Spinal cord (tissue), 10 donors: Measurements from ENCODE around the gene SDK2. TPM values are rescaled to one million over a fixed set of nuclear protein-coding genes. Genes with fewer than 3 reads are reported as not detected.
A peak's percentile ranks its signal among the peaks of the same experiment; 100 is the strongest.

Experiments
- DNase-seq, 6 donors: peaks; one replicate each; pipeline versions ENCODE4 v3.0.0 to v3.0.0-alpha.2; 2013 to 2015; ENCODE audit warnings: low spot score in 6 of 6, low read depth in 4 of 6
- H3K27ac ChIP-seq: one replicate; pipeline ENCODE4 v1.5.1; 2013; ENCODE audit warnings: low read depth, low read length, control low read depth
- H3K27me3 ChIP-seq: one replicate; pipeline ENCODE4 v1.6.1; 2013; ENCODE audit warnings: low read length; ENCODE audit not compliant: control insufficient read depth, insufficient read depth
- H3K36me3 ChIP-seq: one replicate; pipeline ENCODE4 v1.6.1; 2013; ENCODE audit warnings: low read length; ENCODE audit not compliant: control insufficient read depth, insufficient read depth
- H3K4me1 ChIP-seq: one replicate; pipeline ENCODE4 v1.6.1; 2013; ENCODE audit warnings: low read length; ENCODE audit not compliant: control insufficient read depth, insufficient read depth
- H3K4me3 ChIP-seq: one replicate; pipeline ENCODE4 v1.5.1; 2013; ENCODE audit warnings: low read depth, low read length, control low read depth
- H3K9me3 ChIP-seq: one replicate; pipeline ENCODE4 v1.6.1; 2013; ENCODE audit warnings: low read length; ENCODE audit not compliant: control insufficient read depth, insufficient read depth
- WGBS: methylation state at CpG from one replicate; pipeline ENCODE4 v1.1.5; 2013; ENCODE audit warnings: missing lambda C conversion rate; ENCODE audit not compliant: insufficient coverage; 5-methylcytosine and 5-hydroxymethylcytosine counted together
- polyA plus RNA-seq, 2 donors: library from polyadenylated mRNA; unstranded; fragments of 120-200 nt; gene quantifications; one replicate each; pipeline ENCODE4 v1.2.1, GENCODE V29; 2013; ENCODE audit not compliant: insufficient read length in 2 of 2
- total RNA-seq, 2 donors: library from RNA; depleted of rRNA in 1 of 2; stranded (reverse); fragments of 120-200 nt in 1 of 2; fragments of >200 nt in 1 of 2; gene quantifications; one replicate each; pipeline versions ENCODE4 v1.2.3 to v1.2.4, GENCODE V29; 2013 to 2014
- donor health status: healthy.

SDK2 gene
- total and polyA plus RNA-seq, 4 donors, result 10.9 to 14.4 (median 12.7) TPM

- WGBS, result 46% methylated on average over 10 of the region's 12 CpGs
- H3K27me3 ChIP-seq, result peaks cover 2% of the 10 kb centered on the region
- DNase-seq, result no peak
- H3K9me3 ChIP-seq, result no peaks in the 10 kb centered on the region
- H3K4me1 ChIP-seq, result peaks cover 28% of the 10 kb centered on the region
- H3K36me3 ChIP-seq, result peaks cover 7% of the 10 kb centered on the region
- H3K4me3 ChIP-seq, result no peak overlapping the region
- H3K27ac ChIP-seq, result no peak overlapping the region
These were observed 57.2 kb downstream of the SDK2 start for GRCh38 chr17:73586921-73587602.

GRCh38 chr17:73586275-73586832 is 57.9 kb downstream of the SDK2 start:
- Histone ChIP-seq H3K36me3 (peaks cover 7% of the 10 kb centered on the region), H3K4me3 (no peak overlapping the region), H3K4me1 (peaks cover 28% of the 10 kb centered on the region), H3K27ac (no peak overlapping the region), H3K9me3 (no peaks in the 10 kb centered on the region), H3K27me3 (peaks cover 2% of the 10 kb centered on the region)
- peak in 1 of 6 donors; percentile 76 for DNase-seq
- WGBS, result 32% methylated on average over 11 of the region's 16 CpGs

- peaks cover 2% of the 10 kb centered on the region for H3K27me3 ChIP-seq
- peaks cover 7% of the 10 kb centered on the region for H3K36me3 ChIP-seq
- no peak for DNase-seq
- H3K9me3 ChIP-seq, result no peaks in the 10 kb centered on the region
- peaks cover 28% of the 10 kb centered on the region for H3K4me1 ChIP-seq
- WGBS, result no CpG with 5 or more reads among the region's 5 CpGs
- no peak overlapping the region for H3K27ac ChIP-seq
- no peak overlapping the region for H3K4me3 ChIP-seq
These were observed 58.7 kb downstream of the SDK2 start for GRCh38 chr17:73585583-73585982.

GRCh38 chr17:73584987-73585386 is 59.3 kb downstream of the SDK2 start:
- peaks cover 2% of the 10 kb centered on the region for H3K27me3 ChIP-seq
- H3K27ac ChIP-seq, result no peak overlapping the region
- peaks cover 31% of the 10 kb centered on the region for H3K4me1 ChIP-seq
- no peaks in the 10 kb centered on the region for H3K9me3 ChIP-seq
- WGBS, result 99% methylated on average over 5 of the region's 5 CpGs
- H3K4me3 ChIP-seq, result no peak overlapping the region
- DNase-seq, result no peak
- peaks cover 7% of the 10 kb centered on the region for H3K36me3 ChIP-seq

GRCh38 chr17:73584049-73584448 is 60.2 kb downstream of the SDK2 start:
- DNase-seq, result no peak
- Histone ChIP-seq H3K9me3 (no peaks in the 10 kb centered on the region), H3K36me3 (peaks cover 7% of the 10 kb centered on the region)

GRCh38 chr17:73582821-73583220 is 61.4 kb downstream of the SDK2 start:
- peaks cover 11% of the 10 kb centered on the region for H3K36me3 ChIP-seq
- peaks cover 22% of the 10 kb centered on the region for H3K4me1 ChIP-seq
- no peak overlapping the region for H3K27ac ChIP-seq
- DNase-seq, result no peak
- no peaks in the 10 kb centered on the region for H3K9me3 ChIP-seq
- peaks cover 2% of the 10 kb centered on the region for H3K27me3 ChIP-seq
- H3K4me3 ChIP-seq, result no peak overlapping the region
- WGBS, result 84% methylated on average over 7 of the region's 9 CpGs

More at GRCh38 chr17:73584049-73584448, 60.2 kb downstream of the SDK2 start:
- WGBS, result 91% methylated on average over 6 of the region's 11 CpGs
- Histone ChIP-seq H3K27ac (no peak overlapping the region), H3K4me3 (no peak overlapping the region), H3K27me3 (peaks cover 2% of the 10 kb centered on the region), H3K4me1 (peaks cover 31% of the 10 kb centered on the region)

GRCh38 chr17:73582359-73582758 is 61.9 kb downstream of the SDK2 start:
- Histone ChIP-seq H3K27ac (no peak overlapping the region), H3K9me3 (no peaks in the 10 kb centered on the region), H3K36me3 (peaks cover 11% of the 10 kb centered on the region), H3K27me3 (peaks cover 2% of the 10 kb centered on the region), H3K4me3 (no peak overlapping the region), H3K4me1 (peaks cover 17% of the 10 kb centered on the region)
- WGBS, result 86% methylated on average over 1 of the region's 6 CpGs
- no peak for DNase-seq

GRCh38 chr17:73581379-73581778 is 62.9 kb downstream of the SDK2 start:
- Histone ChIP-seq H3K4me1 (peaks cover 17% of the 10 kb centered on the region), H3K9me3 (no peaks in the 10 kb centered on the region), H3K27me3 (peaks cover 2% of the 10 kb centered on the region), H3K27ac (no peak overlapping the region), H3K4me3 (no peak overlapping the region), H3K36me3 (peaks cover 11% of the 10 kb centered on the region)
- DNase-seq, result no peak
- WGBS, result 76% methylated on average over 7 of the region's 7 CpGs

GRCh38 chr17:73580073-73580710 is 64.1 kb downstream of the SDK2 start:
- H3K4me3 ChIP-seq, result no peak overlapping the region
- H3K4me1 ChIP-seq, result peaks cover 25% of the 10 kb centered on the region
- no peak overlapping the region for H3K27ac ChIP-seq
- peaks cover 11% of the 10 kb centered on the region for H3K36me3 ChIP-seq
- no peaks in the 10 kb centered on the region for H3K9me3 ChIP-seq
- DNase-seq, result peak in 2 of 6 donors; percentile 51 to 62
- WGBS, result 86% methylated on average over 12 of the region's 12 CpGs
- no peaks in the 10 kb centered on the region for H3K27me3 ChIP-seq
